GM12874 (cell line): ENCODE data around the gene CDC42BPG.

Source experiments
- CTCF ChIP-seq: IDR thresholded peaks from 2 replicates; pipeline ENCODE4 v1.5.1; 2011; ENCODE audit warnings: low read depth, mild to moderate bottlenecking, control low read depth, low read length, moderate library complexity; ENCODE audit not compliant: insufficient read depth

The CDC42BPG gene

DNA sequence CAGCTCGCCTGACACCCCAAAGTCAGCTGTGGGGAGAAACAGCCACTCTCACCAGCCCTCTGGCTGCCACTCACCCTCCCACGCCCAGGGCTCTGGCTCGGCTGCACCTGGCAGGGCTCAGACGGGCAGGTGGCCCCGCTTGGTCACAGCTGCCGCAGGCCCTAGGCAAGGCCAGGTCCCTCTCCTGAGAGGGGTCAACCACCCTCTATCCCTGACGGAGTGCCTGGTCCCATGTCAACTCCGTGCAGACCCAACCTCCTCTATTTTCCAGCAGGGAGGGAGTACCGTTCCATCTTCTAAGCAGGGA, 43.3 kb downstream of the CDC42BPG start:
- TF ChIP-seq CTCF: no peak

DNA sequence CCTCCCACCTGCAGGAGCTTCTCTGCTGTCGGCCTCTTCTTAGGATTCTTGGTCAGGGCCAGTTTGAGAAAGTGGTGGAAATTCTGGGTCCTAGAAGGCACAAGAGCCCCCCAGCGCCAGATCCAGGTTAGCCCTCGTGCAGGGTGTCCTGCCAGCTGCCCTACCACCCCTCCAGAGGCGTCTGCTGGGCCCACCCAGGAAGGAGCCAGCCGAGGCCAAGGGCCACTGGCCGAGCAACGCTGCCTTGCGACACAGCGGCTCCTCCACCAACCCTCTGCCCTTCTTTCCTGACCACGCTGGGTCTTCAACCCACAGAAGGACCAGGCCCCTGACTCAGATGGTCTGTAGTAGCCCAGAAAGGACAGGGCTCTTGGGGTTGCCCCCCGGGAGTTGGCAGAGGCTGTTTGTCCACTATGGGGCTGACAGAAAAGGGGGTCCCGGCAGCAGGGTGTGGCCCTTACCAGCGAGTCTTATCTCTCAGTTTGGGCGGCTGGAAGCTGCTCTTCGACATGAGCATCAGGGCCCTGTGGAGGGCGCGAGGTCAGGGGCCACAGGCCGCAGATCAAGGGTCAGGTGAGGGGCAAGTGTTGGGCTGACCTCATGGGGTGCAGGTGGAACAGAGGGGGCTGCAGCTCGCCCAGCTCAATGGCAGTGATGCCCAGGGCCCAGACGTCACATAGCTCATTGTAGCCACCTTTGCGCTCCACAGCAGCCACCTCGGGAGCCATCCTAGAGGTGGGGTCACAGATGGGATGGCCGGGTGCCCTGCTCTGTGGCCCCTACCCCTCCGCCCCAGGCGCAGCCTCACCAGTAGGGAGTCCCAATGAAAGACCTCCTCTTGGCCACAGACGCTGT, 43.9 kb downstream of the CDC42BPG start:
- TF ChIP-seq CTCF: no peak

- TF ChIP-seq CTCF: no peak
These were observed 44.7 kb downstream of the CDC42BPG start for GRCh38 chr11:64799623-64800302.

DNA sequence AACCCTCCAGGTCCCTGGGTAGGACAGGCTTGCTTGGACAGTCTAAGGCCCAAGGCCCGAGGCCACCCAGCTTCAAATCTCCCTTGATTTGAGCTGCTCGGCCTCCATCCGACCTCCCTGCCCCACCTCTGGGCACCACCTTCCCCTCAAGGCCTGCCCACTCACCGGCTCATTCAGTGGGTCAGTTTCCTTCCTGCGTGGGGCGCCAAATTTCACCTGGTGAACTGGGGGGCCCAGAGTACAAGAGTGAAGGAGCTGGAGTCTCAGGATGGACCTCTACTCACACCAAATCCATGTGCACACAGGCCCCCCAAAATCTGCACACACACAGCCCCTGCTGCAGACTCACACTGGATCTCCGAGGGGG, 45.2 kb downstream of the CDC42BPG start:
- no peak for TF ChIP-seq CTCF

- no peak for TF ChIP-seq CTCF
These were observed 47.5 kb downstream of the CDC42BPG start for GRCh38 chr11:64796757-64797541.

DNA sequence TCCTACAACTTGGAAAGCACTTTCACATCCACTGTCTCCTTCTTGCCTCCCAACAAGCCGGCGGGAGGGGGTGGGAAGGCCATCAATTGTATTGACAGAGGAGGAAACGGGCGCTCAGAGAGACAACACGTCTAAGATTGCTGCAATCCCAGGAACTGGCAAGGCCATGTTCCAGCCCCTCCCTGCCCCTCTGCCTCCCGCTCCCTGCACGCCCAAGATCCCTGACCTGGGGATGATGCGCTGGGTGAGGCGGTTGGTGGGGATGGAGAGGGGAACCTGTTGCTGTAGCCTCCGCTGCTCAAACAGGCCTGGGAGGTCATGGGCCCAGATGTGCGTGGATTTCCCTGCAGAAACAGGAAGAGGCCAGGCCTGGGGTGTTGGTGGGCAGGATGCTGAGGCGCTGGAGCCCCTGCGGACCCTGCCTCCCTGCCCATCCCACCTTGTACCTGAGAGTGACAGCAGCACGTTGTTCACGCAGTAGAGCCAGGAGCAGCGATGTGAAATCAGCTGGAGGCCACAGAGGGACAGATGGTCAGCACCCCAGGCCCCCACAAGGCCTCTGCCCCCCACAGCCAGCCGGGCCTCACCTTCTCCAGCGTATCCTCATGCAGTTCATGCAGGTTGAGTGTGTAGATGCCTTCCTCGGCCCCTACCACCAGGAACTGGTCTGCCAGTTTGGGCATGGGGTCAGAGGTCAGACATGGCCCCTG, 48.3 kb downstream of the CDC42BPG start:
- no peak for TF ChIP-seq CTCF

GRCh38 chr11:64794526-64794925, 49.9 kb downstream of the CDC42BPG start:
- no peak for TF ChIP-seq CTCF
